Measurements from ENCODE around the gene PEPD. TPM values are rescaled to one million over a fixed set of nuclear protein-coding genes. Genes with fewer than 3 reads are reported as not detected.

The PEPD gene
- total RNA-seq, 1 experiment from 2014 or later, result 83.1 TPM

DNA sequence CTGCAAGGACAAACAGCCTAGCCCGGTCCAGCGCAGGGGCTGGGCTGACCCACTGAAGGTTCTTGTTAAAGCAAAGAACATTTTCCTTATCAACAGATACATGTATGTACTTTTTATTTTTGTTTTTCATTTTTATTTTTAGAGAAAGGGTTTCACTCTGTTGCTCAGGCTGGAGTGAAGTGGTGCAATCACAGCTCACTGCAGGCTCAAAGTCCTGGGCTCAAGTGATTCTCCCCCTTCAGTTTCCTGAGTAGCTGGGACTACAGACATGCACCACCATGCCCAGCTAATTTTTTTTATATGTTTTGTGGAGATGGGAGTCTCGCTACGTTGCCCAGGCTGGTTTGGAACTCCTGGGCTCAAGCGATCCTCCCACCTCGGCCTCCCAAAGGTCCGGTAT, 100.2 kb downstream of the PEPD start:
- Mint-ChIP-seq H3K27me3 (ENCODE audit: low read depth) (no peaks in the 10 kb centered on the region), H3K27ac (no peak overlapping the region), H3K36me3 (no peaks in the 10 kb centered on the region), H3K9me3 (no peaks in the 10 kb centered on the region), H3K4me3 (no peak overlapping the region), H3K4me1 (peaks cover 11% of the 10 kb centered on the region)
- DNase-seq (ENCODE audit: low spot score) (no peak), ATAC-seq (no peak)
- TF ChIP-seq ZNF138 (CRISPR knock-in tag; conservative IDR thresholded peaks at IDR 0.05) (no peak), CREB1 (CRISPR knock-in tag; IDR thresholded peaks at IDR 0.05) (no peak), SOX15 (CRISPR knock-in tag; IDR thresholded peaks at IDR 0.05) (no peak), ZBTB21 (CRISPR knock-in tag; IDR thresholded peaks at IDR 0.05; ENCODE audit: borderline replicate concordance) (no peak), RELA (CRISPR knock-in tag; IDR thresholded peaks at IDR 0.05; ENCODE audit: borderline replicate concordance) (no peak), TP53 (CRISPR knock-in tag; IDR thresholded peaks at IDR 0.05) (no peak), ZNF263 (CRISPR knock-in tag; IDR thresholded peaks at IDR 0.05; ENCODE audit: low read depth) (no peak), ESRRA (CRISPR knock-in tag; IDR thresholded peaks at IDR 0.05; ENCODE audit: borderline replicate concordance) (no peak), NFYB (CRISPR knock-in tag; conservative IDR thresholded peaks at IDR 0.05; ENCODE audit: low read depth) (no peak), ATF1 (CRISPR knock-in tag; IDR thresholded peaks at IDR 0.05) (no peak), SMAD3 (CRISPR knock-in tag; IDR thresholded peaks at IDR 0.05; ENCODE audit: borderline replicate concordance) (no peak), PRRX2 (CRISPR knock-in tag; IDR thresholded peaks at IDR 0.05) (no peak)
- TF ChIP-seq, protein P1, sequence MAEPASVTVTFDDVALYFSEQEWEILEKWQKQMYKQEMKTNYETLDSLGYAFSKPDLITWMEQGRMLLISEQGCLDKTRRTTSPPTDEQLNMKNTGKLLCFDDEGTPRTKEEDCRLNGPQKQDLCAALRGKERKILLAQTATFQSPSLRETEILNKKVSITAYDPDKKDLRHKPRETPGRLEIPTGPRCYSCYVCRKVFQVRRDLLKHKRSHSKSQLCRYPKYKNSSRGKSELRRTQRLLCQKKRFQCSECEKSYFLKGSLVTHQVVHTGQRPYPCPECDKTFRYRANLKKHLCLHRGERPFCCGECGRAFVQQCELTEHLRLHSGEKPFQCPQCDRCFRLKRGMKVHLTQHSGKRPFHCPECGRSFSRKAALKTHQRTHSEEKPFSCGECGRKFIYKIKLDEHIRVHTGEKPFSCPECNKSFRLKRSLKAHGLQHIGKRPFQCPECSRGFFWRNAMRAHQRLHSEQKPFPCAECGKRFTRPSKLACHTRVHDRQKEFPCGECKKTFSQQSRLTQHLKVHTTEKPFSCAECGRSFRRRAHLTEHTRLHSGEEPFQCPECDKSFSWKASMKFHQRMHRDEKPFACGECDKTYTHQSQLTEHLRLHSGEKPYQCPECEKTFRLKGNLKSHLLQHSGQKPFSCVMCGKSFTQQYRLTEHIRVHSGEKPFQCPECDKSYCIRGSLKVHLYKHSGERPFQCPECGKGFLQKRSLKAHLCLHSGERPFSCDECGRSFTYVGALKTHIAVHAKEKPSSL (CRISPR knock-in tag; conservative IDR thresholded peaks at IDR 0.05), result no peak
- TF ChIP-seq, protein P2, sequence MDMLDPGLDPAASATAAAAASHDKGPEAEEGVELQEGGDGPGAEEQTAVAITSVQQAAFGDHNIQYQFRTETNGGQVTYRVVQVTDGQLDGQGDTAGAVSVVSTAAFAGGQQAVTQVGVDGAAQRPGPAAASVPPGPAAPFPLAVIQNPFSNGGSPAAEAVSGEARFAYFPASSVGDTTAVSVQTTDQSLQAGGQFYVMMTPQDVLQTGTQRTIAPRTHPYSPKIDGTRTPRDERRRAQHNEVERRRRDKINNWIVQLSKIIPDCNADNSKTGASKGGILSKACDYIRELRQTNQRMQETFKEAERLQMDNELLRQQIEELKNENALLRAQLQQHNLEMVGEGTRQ (CRISPR knock-in tag; IDR thresholded peaks at IDR 0.05), result no peak
- TF ChIP-seq, protein P3, sequence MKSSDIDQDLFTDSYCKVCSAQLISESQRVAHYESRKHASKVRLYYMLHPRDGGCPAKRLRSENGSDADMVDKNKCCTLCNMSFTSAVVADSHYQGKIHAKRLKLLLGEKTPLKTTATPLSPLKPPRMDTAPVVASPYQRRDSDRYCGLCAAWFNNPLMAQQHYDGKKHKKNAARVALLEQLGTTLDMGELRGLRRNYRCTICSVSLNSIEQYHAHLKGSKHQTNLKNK (CRISPR knock-in tag; IDR thresholded peaks at IDR 0.05), result no peak
- TF ChIP-seq, protein P4, sequence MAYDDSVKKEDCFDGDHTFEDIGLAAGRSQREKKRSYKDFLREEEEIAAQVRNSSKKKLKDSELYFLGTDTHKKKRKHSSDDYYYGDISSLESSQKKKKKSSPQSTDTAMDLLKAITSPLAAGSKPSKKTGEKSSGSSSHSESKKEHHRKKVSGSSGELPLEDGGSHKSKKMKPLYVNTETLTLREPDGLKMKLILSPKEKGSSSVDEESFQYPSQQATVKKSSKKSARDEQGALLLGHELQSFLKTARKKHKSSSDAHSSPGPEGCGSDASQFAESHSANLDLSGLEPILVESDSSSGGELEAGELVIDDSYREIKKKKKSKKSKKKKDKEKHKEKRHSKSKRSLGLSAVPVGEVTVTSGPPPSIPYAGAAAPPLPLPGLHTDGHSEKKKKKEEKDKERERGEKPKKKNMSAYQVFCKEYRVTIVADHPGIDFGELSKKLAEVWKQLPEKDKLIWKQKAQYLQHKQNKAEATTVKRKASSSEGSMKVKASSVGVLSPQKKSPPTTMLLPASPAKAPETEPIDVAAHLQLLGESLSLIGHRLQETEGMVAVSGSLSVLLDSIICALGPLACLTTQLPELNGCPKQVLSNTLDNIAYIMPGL (CRISPR knock-in tag; IDR thresholded peaks at IDR 0.05), result no peak
- TF ChIP-seq, protein P5, sequence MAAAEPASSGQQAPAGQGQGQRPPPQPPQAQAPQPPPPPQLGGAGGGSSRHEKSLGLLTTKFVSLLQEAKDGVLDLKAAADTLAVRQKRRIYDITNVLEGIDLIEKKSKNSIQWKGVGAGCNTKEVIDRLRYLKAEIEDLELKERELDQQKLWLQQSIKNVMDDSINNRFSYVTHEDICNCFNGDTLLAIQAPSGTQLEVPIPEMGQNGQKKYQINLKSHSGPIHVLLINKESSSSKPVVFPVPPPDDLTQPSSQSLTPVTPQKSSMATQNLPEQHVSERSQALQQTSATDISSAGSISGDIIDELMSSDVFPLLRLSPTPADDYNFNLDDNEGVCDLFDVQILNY (CRISPR knock-in tag; IDR thresholded peaks at IDR 0.05), result no peak
- TF ChIP-seq, protein P6, sequence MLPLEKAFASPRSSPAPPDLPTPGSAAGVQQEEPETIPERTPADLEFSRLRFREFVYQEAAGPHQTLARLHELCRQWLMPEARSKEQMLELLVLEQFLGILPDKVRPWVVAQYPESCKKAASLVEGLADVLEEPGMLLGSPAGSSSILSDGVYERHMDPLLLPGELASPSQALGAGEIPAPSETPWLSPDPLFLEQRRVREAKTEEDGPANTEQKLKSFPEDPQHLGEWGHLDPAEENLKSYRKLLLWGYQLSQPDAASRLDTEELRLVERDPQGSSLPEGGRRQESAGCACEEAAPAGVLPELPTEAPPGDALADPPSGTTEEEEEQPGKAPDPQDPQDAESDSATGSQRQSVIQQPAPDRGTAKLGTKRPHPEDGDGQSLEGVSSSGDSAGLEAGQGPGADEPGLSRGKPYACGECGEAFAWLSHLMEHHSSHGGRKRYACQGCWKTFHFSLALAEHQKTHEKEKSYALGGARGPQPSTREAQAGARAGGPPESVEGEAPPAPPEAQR (CRISPR knock-in tag; IDR thresholded peaks at IDR 0.05), result no peak
- TF ChIP-seq, protein P7, sequence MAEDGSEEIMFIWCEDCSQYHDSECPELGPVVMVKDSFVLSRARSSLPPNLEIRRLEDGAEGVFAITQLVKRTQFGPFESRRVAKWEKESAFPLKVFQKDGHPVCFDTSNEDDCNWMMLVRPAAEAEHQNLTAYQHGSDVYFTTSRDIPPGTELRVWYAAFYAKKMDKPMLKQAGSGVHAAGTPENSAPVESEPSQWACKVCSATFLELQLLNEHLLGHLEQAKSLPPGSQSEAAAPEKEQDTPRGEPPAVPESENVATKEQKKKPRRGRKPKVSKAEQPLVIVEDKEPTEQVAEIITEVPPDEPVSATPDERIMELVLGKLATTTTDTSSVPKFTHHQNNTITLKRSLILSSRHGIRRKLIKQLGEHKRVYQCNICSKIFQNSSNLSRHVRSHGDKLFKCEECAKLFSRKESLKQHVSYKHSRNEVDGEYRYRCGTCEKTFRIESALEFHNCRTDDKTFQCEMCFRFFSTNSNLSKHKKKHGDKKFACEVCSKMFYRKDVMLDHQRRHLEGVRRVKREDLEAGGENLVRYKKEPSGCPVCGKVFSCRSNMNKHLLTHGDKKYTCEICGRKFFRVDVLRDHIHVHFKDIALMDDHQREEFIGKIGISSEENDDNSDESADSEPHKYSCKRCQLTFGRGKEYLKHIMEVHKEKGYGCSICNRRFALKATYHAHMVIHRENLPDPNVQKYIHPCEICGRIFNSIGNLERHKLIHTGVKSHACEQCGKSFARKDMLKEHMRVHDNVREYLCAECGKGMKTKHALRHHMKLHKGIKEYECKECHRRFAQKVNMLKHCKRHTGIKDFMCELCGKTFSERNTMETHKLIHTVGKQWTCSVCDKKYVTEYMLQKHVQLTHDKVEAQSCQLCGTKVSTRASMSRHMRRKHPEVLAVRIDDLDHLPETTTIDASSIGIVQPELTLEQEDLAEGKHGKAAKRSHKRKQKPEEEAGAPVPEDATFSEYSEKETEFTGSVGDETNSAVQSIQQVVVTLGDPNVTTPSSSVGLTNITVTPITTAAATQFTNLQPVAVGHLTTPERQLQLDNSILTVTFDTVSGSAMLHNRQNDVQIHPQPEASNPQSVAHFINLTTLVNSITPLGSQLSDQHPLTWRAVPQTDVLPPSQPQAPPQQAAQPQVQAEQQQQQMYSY (CRISPR knock-in tag; IDR thresholded peaks at IDR 0.05), result no peak
- CTCF ChIA-PET, result interaction anchor here (7.1 kb wide), 1 partner anchor 11 kb away, joined by 60 read pairs; no protein-coding TSS in a partner anchor
- POLR2A ChIA-PET, result no interaction called here

All from WTC11 (cell line).